DMS 273 (cell line): ENCODE data around the gene DTX1.
"Not testable (repeated sequence)": the region's sequence is repeated elsewhere in the genome, so short reads cannot be mapped to it uniquely, and the experiment has no call there.

Source experiments
- DNase-seq: peaks from one replicate; lab custom pipeline; 2025; ENCODE audit not compliant: unreplicated experiment; lab: John Stamatoyannopoulos, UW

The DTX1 gene

GRCh38 chr12:113113397-113113796 is 56.9 kb downstream of the DTX1 start:
- DNase-seq = no peak

- DNase-seq = no peak
These were observed 58.1 kb downstream of the DTX1 start for GRCh38 chr12:113114447-113115178.

- DNase-seq = no peak
These were observed 59.1 kb downstream of the DTX1 start for GRCh38 chr12:113115455-113116126.

DNA sequence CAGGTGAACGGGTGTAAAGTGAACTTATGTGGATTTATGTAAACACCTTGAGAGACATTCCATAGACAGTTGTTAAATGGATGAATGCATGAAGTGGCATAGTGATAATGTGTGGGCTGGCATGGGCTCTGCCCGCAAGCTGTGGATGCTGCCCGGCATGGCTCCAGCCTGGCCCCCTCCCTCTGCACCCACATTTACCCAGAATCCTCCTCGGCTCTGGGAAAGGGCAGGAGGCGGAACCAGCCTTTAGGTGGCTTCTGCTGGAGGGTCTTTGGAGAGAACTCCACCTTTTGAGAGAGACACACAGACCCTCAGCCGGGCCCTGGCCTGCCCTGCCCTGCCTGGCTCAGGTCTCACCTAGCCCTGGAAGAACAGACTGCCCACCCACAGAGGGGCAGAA is 60.3 kb downstream of the DTX1 start:
- peak; percentile 12 for DNase-seq

DNA sequence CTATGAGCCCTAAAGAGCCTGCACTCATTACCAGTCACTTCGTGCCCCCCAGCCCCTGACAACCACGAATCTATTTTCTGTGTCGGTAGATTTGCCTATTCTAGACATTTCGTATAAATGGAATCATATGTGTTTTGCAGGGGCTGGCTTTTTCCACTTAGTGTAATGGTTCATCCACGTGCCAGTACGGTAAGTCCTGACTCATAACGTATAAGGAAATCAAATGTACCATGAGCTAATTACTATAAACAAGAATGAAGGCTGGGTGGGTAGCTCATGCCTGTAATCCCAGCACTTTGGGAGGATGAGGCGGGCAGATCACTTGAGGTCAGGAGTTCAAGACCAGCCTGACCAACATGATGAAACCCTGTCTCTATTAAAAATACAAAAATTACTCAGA is 61.2 kb downstream of the DTX1 start:
- DNase-seq = not testable (repeated sequence)

- no peak for DNase-seq
These were observed 61.6 kb downstream of the DTX1 start for GRCh38 chr12:113118142-113118541.

- DNase-seq = peak; percentile 46
These were observed 63.6 kb downstream of the DTX1 start for GRCh38 chr12:113119980-113120669.

GRCh38 chr12:113120670-113121370 is 64.3 kb downstream of the DTX1 start:
- DNase-seq = peak; percentile 18

GRCh38 chr12:113127791-113128199 is 71.3 kb downstream of the DTX1 start:
- no peak for DNase-seq

DNA sequence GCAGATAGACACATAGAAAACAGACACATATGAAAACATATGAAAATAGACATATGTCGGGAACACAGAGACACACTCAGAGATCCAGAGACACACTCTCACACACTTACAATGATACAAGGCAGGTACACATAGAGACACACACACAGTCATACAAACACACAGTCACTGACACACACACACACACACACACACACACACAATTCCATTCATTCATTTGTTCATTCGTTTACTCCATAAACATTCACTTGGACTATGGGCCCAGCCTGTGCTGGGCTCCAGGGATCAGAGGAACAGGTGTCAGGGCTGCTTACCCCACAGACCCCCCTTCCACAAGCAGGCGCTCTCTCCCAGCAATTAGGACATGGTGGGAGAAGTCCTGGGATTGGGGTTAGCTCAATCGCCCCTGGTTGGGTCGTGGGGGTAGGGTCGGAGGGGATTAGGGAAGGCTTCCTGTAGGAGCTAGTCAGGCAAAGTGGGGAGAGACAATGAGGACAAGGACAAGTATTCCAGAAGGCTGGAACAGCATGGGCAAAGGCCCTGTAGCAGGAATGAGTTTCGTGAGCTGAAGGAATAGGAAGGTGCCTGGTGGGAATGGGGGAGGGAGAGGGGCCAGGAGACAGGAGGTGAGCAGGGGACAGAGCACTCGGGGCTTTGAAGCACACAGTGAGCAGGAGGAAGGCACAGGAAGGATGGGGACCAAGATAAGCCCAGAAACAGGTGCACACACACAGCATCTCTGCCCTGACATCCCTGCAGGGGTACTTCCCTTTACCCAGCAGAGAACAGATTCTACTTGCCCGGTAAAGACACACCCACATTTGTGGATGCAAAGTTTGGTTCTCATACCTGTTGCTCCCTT is 72.5 kb downstream of the DTX1 start:
- no peak for DNase-seq

DNA sequence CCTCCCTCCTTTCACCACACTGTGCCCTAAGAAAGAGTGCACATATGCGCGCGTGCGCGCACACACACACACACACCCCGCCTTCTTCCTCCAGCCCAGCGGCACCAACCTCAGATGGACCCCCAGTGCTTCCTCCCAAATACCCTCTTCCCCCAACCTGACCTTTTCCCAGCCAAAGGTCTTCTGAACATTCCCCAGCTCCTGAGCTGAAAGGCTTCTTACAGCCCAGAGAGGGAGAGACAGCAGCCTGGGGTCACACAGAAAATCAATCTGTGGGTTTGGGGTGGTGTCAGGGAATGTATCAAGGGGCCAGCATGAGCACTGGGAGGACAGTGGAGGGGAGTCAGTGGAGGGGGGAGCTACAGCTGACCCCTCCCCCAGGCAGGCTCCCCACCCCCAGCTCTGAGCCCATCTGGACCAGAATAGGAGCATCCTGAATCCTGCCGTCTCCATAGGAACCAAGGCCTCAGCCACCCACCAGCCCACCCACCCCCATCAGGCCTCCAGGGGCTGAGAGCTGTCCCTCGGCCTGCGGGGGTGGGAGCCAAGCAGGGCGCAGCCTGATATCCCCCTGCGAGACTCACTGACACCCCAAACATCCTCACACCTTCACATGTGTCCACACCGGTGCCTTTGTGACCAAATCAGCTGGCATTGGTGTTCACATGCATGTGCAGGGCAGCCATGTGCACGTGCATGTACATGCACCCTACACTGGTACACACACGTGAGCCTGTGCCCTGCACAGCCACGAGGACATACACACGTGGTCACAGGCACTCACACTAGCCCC is 73.3 kb downstream of the DTX1 start:
- DNase-seq = no peak

- peak; percentile 34 for DNase-seq
These were observed 74.1 kb downstream of the DTX1 start for GRCh38 chr12:113130457-113131135.

DNA sequence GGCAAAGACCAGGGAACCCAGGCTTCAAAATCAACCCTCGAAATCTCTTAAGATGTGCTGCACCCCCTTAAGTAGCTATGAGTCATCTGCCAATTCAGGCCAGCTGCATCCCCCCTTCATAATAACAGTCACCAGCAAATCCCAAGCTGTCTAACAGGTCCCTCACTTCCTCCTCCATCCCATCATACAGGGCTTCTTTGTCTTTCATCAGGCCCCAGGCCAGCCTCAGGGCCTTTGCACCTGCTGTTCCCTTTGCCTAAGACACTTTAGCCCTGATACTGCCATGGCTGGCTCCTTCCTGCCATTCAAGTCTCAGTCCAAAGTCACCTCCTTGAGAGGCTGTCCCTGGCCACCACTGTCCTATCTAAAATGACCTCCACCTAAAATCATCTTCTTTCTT is 75.0 kb downstream of the DTX1 start:
- DNase-seq = no peak

GRCh38 chr12:113133036-113133435 is 76.5 kb downstream of the DTX1 start:
- DNase-seq = no peak

- no peak for DNase-seq
These were observed 77.1 kb downstream of the DTX1 start for GRCh38 chr12:113133666-113134065.

- no peak for DNase-seq
These were observed 77.5 kb downstream of the DTX1 start for GRCh38 chr12:113134071-113134470.

DNA sequence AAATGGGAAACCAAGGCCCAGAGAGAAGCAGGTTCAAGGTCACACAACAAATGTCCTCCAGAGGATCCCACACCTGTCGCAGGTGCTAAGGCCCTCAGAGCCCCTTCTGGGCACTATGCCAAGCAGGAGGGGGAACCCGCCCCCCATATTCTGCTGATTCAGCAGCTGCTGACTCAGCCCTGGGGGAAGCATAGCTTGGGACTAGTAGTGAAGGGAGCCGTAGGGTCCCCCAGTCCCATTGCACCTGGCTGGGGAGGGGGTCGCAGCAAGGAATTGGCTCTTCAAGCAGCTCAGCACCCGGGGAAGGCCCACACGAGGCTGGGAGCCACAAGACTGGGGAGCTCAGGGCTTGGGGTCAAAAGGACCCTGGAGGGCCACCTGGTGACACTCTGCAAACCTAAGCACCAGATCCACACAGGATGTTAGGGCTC is 78.0 kb downstream of the DTX1 start:
- DNase-seq = no peak

DNA sequence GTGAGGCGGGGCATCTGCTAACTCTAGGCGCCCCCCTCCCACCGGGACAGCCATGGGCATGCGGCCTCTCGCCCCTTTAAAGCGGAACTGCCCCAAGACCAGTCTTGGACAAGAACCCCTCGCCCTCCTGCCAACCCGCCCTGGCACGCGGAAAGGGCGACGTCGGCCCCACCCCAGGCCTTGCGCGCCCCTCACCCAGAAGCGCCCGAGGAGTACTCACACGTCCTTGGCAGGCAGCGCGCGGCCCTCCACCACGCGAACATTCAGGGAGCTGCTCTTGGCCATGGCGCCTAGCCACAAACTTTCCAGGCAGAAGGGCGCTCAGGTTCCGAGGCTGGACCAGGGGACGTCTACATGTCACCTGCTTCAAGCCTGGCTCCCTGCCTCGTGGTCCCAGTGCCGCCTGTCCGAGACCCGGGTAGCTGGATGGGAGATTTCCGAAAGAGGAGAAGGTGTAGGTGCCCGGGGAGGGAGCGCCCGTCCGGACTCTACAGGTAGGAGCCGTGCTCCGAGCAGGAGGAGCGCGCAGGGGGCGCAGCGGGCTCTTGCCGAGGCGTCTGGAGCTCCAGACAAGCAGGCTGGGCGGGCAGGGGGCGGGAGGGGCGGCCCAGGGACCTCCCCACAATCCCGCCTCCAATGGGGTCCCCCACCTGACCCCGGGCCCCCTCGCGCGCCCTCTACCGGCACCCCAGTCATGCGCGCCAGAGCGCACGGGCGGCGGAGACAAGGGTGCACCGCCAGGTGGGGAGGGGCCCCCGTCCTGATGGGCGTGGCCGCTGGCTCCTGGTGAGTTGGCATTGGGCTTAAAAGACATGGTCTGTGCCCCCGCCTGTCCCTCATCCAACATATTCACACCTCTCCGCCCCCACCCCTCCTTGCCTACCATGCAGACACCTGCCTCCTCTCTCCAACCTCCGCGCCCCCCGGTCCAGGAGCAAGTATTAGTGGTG is 78.9 kb downstream of the DTX1 start, which contains the start of gene RASAL1:
Gene RASAL1, minus strand, starts transcription at position 584 of the 950 bp plus-strand sequence. Its CDS starts 299 bp downstream, at position 285.
- DNase-seq = peak; percentile 88
